Left lung (tissue), 10 donors: ENCODE results near the gene BPIFB6. TPM values are rescaled to one million over a fixed set of nuclear protein-coding genes. Genes with fewer than 3 reads are reported as not detected.
"Not testable (repeated sequence)": the region's sequence is repeated elsewhere in the genome, so short reads cannot be mapped to it uniquely, and the experiment has no call there.

Experiments
- ATAC-seq: fragments of 200-7000 bp; cut with Tn5 transposase; one replicate; pipeline ENCODE4 v1.9.1; 2020; ENCODE audit warnings: moderate library complexity
- DNase-seq, 4 donors: peaks; one replicate each; pipeline ENCODE4 v3.0.0-alpha.2; 2013 to 2020
- H3K27ac ChIP-seq, 2 donors: fragments of 200-600 bp; sonication (generic) in 1 of 2; one replicate each; pipeline versions ENCODE4 v1.5.0 to v1.8.0; 2020 to 2021
- H3K27me3 ChIP-seq, 2 donors: fragments of 200-600 bp; sonication (generic) in 1 of 2; one replicate each; pipeline versions ENCODE4 v1.5.0 to v1.8.0; 2020 to 2021
- H3K36me3 ChIP-seq, 2 donors: fragments of 200-600 bp; sonication (generic) in 1 of 2; one replicate each; pipeline versions ENCODE4 v1.5.0 to v1.8.0; 2020 to 2021
- H3K4me1 ChIP-seq, 2 donors: fragments of 200-600 bp; one replicate each; pipeline ENCODE4 v1.8.0; 2021
- H3K4me3 ChIP-seq, 2 donors: fragments of 200-600 bp; sonication (generic) in 1 of 2; one replicate each; pipeline versions ENCODE4 v1.5.0 to v1.8.0; 2020 to 2021; ENCODE audit warnings: mild to moderate bottlenecking in 1 of 2
- H3K9me3 ChIP-seq, 2 donors: fragments of 200-600 bp; sonication (generic) in 1 of 2; one replicate each; pipeline versions ENCODE4 v1.5.0 to v1.8.0; 2020 to 2021
- CTCF ChIP-seq, 2 donors: fragments of 200-600 bp; sonication (generic) in 1 of 2; IDR thresholded peaks; one replicate each; pipeline versions ENCODE4 v1.5.0 to v1.8.0; 2021; ENCODE audit warnings: antibody characterized with exemption in 2 of 2
- intact Hi-C, 2 donors: fragments of 100-400 bp; cut with DNase I; formaldehyde crosslinking; loops; one replicate each; pipeline versions ENCODE4 v1.11.2 to v1.14.2; 2022
- polyA plus RNA-seq, 6 donors: library from polyadenylated mRNA; unstranded; fragments of 120-200 nt; gene quantifications; one replicate each; pipeline ENCODE4 v1.2.1, GENCODE V29; 2013; ENCODE audit not compliant: insufficient read length in 6 of 6
- total RNA-seq, 2 donors: library from RNA; stranded (reverse); fragmentation: NEBNext Ultra II Directional; extraction: Animal tissue kit (Norgen Biotek cat#: 25700); gene quantifications; one replicate each; pipeline ENCODE4 v1.2.1, GENCODE V29; 2021
- donor health status: DM: no; HTN: yes; CAD: no.
- donor health status: DM: no; HTN: no; CAD: no.

The BPIFB6 gene
- total and polyA plus RNA-seq, 8 donors: not detected

GRCh38 chr20:33042983-33043730, 11.7 kb downstream of the BPIFB6 start:
- peaks cover 0 to 26% of the 10 kb centered on the region in 2 donors for H3K9me3 ChIP-seq
- no peak overlapping the region for H3K4me3 ChIP-seq
- no peak for DNase-seq
- H3K4me1 ChIP-seq: no peaks in the 10 kb centered on the region
- no peaks in the 10 kb centered on the region for H3K36me3 ChIP-seq
- no peaks in the 10 kb centered on the region for H3K27me3 ChIP-seq
- ATAC-seq: no peak
- H3K27ac ChIP-seq: no peak overlapping the region
- intact Hi-C loops: no loop called here
- TF ChIP-seq CTCF (IDR thresholded peaks at IDR 0.05): no peak

- TF ChIP-seq CTCF (IDR thresholded peaks at IDR 0.05): no peak
- ATAC-seq: no peak
- H3K36me3 ChIP-seq: no peaks in the 10 kb centered on the region
- no peak for DNase-seq
- H3K27ac ChIP-seq: no peak overlapping the region
- no peak overlapping the region for H3K4me3 ChIP-seq
- peaks cover 0 to 26% of the 10 kb centered on the region in 2 donors for H3K9me3 ChIP-seq
- intact Hi-C loops: no loop called here
- H3K4me1 ChIP-seq: no peaks in the 10 kb centered on the region
- H3K27me3 ChIP-seq: no peaks in the 10 kb centered on the region
These were observed 12.3 kb downstream of the BPIFB6 start for GRCh38 chr20:33043731-33044181.

GRCh38 chr20:33045129-33045721, 13.8 kb downstream of the BPIFB6 start:
- ATAC-seq, H3K4me3 ChIP-seq, DNase-seq, H3K4me1 ChIP-seq, H3K27ac ChIP-seq, H3K36me3 ChIP-seq, intact Hi-C loops, H3K27me3 ChIP-seq: not testable (repeated sequence)
- H3K9me3 ChIP-seq: peaks cover 0 to 26% of the 10 kb centered on the region in 2 donors

GRCh38 chr20:33046412-33046811, 15.0 kb downstream of the BPIFB6 start:
- peaks cover 0 to 26% of the 10 kb centered on the region in 2 donors for H3K9me3 ChIP-seq
- intact Hi-C loops: no loop called here
- no peak overlapping the region for H3K27ac ChIP-seq
- no peaks in the 10 kb centered on the region for H3K36me3 ChIP-seq
- no peak for DNase-seq
- H3K4me3 ChIP-seq: no peak overlapping the region
- TF ChIP-seq CTCF (IDR thresholded peaks at IDR 0.05): no peak
- no peaks in the 10 kb centered on the region for H3K4me1 ChIP-seq
- no peaks in the 10 kb centered on the region for H3K27me3 ChIP-seq
- ATAC-seq: no peak

GRCh38 chr20:33051333-33051732, 19.9 kb downstream of the BPIFB6 start:
- Histone ChIP-seq H3K9me3 (peaks cover 0 to 3% of the 10 kb centered on the region in 2 donors), H3K4me3 (no peak overlapping the region), H3K27ac (no peak overlapping the region), H3K4me1 (no peaks in the 10 kb centered on the region), H3K27me3 (peaks cover 0 to 4% of the 10 kb centered on the region in 2 donors), H3K36me3 (no peaks in the 10 kb centered on the region)
- TF ChIP-seq CTCF (IDR thresholded peaks at IDR 0.05): no peak
- DNase-seq: no peak
- no peak for ATAC-seq
- intact Hi-C loops: no loop called here
